ENCODE data around the gene ESPNL.
"Not testable (repeated sequence)": the region's sequence is repeated elsewhere in the genome, so short reads cannot be mapped to it uniquely, and the experiment has no call there.

DNA sequence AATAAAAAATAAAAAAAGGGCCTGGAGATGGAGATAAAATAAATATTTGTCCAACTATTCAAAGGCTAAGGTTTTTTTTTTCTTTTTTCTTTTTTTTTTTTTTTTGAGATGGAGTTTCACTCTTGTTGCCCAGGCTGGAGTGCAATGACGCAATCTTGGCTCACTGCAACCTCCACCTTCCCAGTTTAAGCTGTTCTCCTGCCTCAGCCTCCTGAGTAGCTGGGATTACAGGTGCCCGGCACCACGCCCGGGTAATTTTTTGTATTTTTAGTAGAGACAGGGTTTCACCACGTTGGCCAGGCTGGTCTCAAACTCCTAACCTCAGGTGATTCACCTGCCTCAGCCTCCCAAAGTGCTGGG, 70.9 kb downstream of the ESPNL start:
- not testable (repeated sequence) for TF ChIP-seq POLR2A (IDR thresholded peaks at IDR 0.05; ENCODE audit: low read depth, low read length); MAFK (IDR thresholded peaks at IDR 0.05; ENCODE audit: low read depth, low read length); MXI1 (IDR thresholded peaks at IDR 0.05; ENCODE audit: borderline replicate concordance, low read depth, low read length); RAD21 (IDR thresholded peaks at IDR 0.05; ENCODE audit: low read length)
- TF ChIP-seq, protein P1, sequence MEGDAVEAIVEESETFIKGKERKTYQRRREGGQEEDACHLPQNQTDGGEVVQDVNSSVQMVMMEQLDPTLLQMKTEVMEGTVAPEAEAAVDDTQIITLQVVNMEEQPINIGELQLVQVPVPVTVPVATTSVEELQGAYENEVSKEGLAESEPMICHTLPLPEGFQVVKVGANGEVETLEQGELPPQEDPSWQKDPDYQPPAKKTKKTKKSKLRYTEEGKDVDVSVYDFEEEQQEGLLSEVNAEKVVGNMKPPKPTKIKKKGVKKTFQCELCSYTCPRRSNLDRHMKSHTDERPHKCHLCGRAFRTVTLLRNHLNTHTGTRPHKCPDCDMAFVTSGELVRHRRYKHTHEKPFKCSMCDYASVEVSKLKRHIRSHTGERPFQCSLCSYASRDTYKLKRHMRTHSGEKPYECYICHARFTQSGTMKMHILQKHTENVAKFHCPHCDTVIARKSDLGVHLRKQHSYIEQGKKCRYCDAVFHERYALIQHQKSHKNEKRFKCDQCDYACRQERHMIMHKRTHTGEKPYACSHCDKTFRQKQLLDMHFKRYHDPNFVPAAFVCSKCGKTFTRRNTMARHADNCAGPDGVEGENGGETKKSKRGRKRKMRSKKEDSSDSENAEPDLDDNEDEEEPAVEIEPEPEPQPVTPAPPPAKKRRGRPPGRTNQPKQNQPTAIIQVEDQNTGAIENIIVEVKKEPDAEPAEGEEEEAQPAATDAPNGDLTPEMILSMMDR (conservative IDR thresholded peaks at IDR 0.05; ENCODE audit: low read depth, low read length) = not testable (repeated sequence)
- TF ChIP-seq CEBPB (IDR thresholded peaks at IDR 0.05; ENCODE audit: low read depth, low read length) = peak; percentile 62
- TF ChIP-seq, protein P2, sequence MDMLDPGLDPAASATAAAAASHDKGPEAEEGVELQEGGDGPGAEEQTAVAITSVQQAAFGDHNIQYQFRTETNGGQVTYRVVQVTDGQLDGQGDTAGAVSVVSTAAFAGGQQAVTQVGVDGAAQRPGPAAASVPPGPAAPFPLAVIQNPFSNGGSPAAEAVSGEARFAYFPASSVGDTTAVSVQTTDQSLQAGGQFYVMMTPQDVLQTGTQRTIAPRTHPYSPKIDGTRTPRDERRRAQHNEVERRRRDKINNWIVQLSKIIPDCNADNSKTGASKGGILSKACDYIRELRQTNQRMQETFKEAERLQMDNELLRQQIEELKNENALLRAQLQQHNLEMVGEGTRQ (IDR thresholded peaks at IDR 0.05; ENCODE audit: low read depth, low read length) = not testable (repeated sequence)
- TF ChIP-seq, protein P3, sequence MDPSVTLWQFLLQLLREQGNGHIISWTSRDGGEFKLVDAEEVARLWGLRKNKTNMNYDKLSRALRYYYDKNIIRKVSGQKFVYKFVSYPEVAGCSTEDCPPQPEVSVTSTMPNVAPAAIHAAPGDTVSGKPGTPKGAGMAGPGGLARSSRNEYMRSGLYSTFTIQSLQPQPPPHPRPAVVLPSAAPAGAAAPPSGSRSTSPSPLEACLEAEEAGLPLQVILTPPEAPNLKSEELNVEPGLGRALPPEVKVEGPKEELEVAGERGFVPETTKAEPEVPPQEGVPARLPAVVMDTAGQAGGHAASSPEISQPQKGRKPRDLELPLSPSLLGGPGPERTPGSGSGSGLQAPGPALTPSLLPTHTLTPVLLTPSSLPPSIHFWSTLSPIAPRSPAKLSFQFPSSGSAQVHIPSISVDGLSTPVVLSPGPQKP (IDR thresholded peaks at IDR 0.05; ENCODE audit: borderline replicate concordance, low read depth, low read length) = not testable (repeated sequence)

Data from IMR-90 (cell line).